GM12891 (cell line): ENCODE measurements around the gene ANKHD1.

Experiments
- DNase-seq: peaks from one replicate; pipeline ENCODE4 v3.0.0; 2011; ENCODE audit warnings: low spot score; ENCODE audit not compliant: insufficient read length
- FAIRE-seq: peaks from 2 replicates; lab custom pipeline; 2011; peaks lifted over from hg19 to GRCh38; lab: Jason Lieb, UNC
- PAX5 ChIP-seq: IDR thresholded peaks from 2 replicates; pipeline ENCODE4 v1.6.1; 2011; ENCODE audit warnings: low read length, moderate library complexity, mild to moderate bottlenecking; ENCODE audit not compliant: insufficient read depth, severe bottlenecking
- POLR2A ChIP-seq: IDR thresholded peaks from 2 replicates; pipeline ENCODE4 v1.6.1; 2011; ENCODE audit warnings: low read depth, low read length, control low read depth
- POLR2AphosphoS5 ChIP-seq: IDR thresholded peaks from 2 replicates; pipeline ENCODE4 v1.6.1; 2011; ENCODE audit warnings: low read depth, low read length, control low read depth
- POU2F2 ChIP-seq: IDR thresholded peaks from 2 replicates; pipeline ENCODE4 v1.6.1; 2011; ENCODE audit warnings: low read depth, mild to moderate bottlenecking, control low read depth, low read length, moderate library complexity
- SPI1 ChIP-seq: IDR thresholded peaks from 2 replicates; pipeline ENCODE4 v1.6.1; 2011; ENCODE audit warnings: low read depth, low read length, control low read depth
- TAF1 ChIP-seq: IDR thresholded peaks from 2 replicates; pipeline ENCODE4 v1.6.1; 2011; ENCODE audit warnings: low read depth, low read length, control low read depth

The ANKHD1 gene

DNA sequence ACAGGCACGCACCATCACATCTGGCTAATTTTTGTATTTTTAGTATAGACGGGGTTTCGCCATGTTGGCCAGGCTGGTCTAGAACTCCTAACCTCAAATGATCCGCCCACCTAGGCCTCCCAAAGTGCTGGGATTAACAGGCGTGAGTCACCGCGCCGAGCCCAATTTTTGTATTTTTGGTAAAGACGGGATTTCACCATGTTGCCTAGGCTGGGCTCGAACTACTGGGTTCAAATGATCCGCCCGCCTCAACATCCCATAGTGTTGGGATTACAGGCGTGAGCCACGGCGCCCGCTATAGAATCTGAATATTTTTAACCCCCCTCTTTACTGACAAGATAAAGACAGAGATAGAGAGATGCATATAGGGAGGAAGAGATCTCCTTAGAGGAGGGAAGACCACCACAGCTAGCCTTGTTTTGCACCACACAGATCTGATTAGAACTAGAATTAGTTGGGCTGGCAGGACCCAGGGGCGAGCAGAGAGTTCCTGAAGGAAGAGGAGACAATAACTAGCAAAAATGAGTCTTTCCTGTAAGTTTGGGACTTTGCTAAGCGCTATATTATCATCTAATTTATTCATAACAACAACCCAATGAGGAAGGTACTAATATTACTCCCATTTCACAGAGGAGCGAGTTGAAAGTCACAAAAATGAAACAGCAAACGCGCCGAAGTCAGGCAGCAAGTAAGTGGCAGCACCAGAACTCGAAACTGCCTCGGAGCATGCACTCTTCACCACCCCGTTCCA lies 1.5 kb upstream of the ANKHD1 start:
- FAIRE-seq, result no peak
- no peak for DNase-seq
- TF ChIP-seq PAX5 (no peak), SPI1 (no peak), POU2F2 (no peak), POLR2AphosphoS5 (no peak), TAF1 (no peak), POLR2A (no peak; the same call in 1 of the 2 replicates)

DNA sequence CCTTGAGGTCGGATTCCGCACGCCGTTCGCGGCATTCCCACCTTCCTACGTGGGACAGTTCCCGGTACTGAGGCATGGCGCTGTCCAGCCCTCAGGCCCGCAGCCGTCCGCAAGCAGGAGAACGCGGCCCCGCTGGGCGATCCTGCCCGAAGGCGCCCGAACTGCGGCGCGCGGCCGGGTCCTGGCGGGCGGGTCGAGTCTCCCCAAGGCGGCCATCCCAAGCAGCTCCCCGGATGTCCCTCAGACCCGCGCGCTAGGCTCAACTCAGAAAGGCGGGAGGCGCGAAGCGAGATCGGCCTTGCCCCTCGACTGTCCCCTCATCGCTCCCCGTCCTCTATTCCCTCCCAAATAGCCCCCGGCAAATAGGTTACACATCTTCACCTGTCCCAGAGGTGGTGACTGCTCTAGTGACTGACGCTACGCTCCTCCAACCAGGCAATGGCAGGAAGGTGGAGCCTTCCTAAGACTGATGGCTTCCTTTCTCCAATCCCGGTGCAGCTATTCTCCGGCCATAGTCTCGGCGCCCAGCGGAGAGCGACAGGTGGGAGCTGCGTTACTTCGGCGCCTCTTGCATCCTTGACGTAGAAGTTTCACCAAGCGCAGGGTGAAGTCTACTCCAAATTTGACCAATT lies 787 bp upstream of the ANKHD1 start:
- DNase-seq (peak; percentile 75), FAIRE-seq (no peak)
- TF ChIP-seq TAF1, result no peak
- no peak for TF ChIP-seq PAX5
- TF ChIP-seq SPI1, result no peak
- TF ChIP-seq POLR2A, result peak; percentile 72; the same call in 1 of the 2 replicates
- TF ChIP-seq POLR2AphosphoS5, result peak; percentile 25
- peak; percentile 48 for TF ChIP-seq POU2F2

GRCh38 chr5:140402258-140403074 lies 833 bp downstream of the ANKHD1 start:
- DNase-seq (peak; percentile 21), FAIRE-seq (peak; percentile 9)
- TF ChIP-seq POU2F2 (0 out of 2 replicates have a peak, but pooled peaks have one; percentile 14), POLR2AphosphoS5 (no peak)

DNA sequence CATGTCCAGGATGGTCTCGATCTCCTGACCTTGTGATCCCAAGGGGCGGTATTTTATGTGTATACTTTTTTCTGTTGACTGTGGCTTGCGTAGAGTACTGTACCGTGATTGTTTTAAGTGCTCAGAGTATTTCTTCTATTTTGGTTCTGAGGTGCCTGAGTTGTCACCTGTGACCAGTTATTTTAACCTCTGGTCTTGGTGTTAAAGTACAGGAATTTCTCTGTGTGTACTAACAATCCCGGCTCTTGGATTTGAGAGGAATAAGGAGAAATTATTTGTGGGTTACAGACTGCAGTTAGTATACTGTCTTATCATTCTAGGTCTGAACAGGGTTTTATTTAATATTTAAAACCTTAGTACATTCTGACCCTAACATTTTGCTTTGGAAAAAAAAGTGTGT lies 2.0 kb downstream of the ANKHD1 start:
- FAIRE-seq (no peak), DNase-seq (no peak)
- TF ChIP-seq POU2F2, result no peak
- TF ChIP-seq TAF1, result no peak
- TF ChIP-seq POLR2A, result no peak
- TF ChIP-seq PAX5, result no peak
- no peak for TF ChIP-seq SPI1
- TF ChIP-seq POLR2AphosphoS5, result no peak

GRCh38 chr5:140408750-140409241 lies 7.2 kb downstream of the ANKHD1 start:
- no peak for FAIRE-seq

GRCh38 chr5:140413230-140413629 lies 11.6 kb downstream of the ANKHD1 start:
- no peak for TF ChIP-seq POLR2A
- no peak for TF ChIP-seq PAX5
- TF ChIP-seq TAF1, result no peak
- TF ChIP-seq SPI1, result no peak
- TF ChIP-seq POU2F2, result no peak
- no peak for TF ChIP-seq POLR2AphosphoS5
- FAIRE-seq (no peak), DNase-seq (no peak)

More at GRCh38 chr5:140408750-140409241, 7.2 kb downstream of the ANKHD1 start:
- TF ChIP-seq POU2F2, result no peak
- no peak for TF ChIP-seq POLR2AphosphoS5
- TF ChIP-seq PAX5, result no peak
- no peak for TF ChIP-seq POLR2A
- TF ChIP-seq SPI1, result no peak
- no peak for TF ChIP-seq TAF1
- DNase-seq, result no peak

DNA sequence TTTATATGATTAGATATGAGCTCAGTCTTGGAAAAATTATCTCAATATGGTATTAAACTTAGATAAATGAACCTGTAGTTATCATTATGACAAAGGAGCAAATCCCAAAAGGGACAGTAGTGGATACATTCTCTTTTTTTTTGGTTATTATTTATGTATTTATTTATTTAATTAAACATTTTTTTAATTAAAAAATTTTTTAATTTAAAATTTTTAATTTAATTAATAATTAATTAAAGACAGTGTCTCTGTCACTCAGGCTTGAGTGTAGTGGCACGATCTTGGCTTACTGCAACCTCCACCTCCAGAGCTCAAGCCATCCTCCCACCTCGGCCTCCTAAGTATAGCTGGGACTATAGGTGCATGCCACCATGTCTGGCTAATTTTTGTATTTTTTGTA lies 15.6 kb downstream of the ANKHD1 start:
- no peak for FAIRE-seq

DNA sequence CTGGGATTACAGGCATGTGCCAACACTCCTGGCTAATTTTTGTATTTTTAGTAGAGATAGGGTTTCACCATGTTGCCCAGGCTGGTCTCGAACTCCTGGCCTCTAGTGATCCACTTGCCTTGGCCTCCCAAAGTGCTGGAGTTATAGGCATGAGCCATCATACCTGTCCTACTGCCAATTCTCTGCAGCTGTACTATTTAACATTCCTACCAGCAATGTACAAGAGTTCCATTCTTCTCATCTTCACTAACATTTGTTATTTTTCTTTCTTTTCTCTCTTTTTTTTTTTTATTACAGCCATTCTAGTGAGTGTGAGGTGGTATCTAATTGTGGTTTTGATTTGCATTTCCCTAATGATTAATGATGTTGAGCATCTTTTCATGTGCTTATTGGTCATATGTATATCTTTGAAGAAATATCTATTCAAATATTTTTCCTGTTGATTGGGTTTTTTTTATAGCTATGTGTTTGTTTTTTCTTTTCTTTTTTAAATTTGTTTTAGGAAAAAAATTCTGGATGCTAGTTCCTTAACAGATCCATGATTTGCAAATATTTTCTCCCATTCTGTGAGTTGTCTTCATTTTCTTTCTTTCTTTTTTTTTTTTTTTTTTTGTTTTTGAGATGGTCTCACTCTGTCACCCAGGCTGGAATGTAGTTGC lies 17.4 kb downstream of the ANKHD1 start:
- no peak for DNase-seq
- FAIRE-seq, result no peak
- TF ChIP-seq POLR2AphosphoS5, result no peak
- TF ChIP-seq SPI1, result no peak
- TF ChIP-seq POU2F2, result no peak
- TF ChIP-seq PAX5, result no peak
- TF ChIP-seq POLR2A, result no peak
- TF ChIP-seq TAF1, result no peak

More for the DNA sequence above, 15.6 kb downstream of the ANKHD1 start:
- DNase-seq, result no peak
- TF ChIP-seq TAF1 (no peak), POU2F2 (no peak), PAX5 (no peak), POLR2AphosphoS5 (no peak), POLR2A (no peak), SPI1 (no peak)

DNA sequence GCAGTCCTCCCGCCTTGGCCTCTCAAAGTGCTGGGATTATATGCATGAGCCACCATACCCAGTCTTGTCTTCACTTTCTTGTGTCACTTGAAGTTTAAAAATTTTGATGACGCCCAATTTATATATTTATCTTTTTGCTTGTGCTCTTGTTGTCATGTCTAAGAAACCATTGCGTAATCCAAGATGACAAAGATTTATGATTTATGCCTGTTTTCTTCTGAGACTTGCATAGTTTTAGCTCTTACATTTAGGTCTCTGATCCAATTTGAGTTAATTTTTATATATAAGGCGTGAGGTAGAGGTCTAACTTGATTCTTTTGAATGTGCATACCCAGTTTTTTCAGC lies 18.6 kb downstream of the ANKHD1 start:
- DNase-seq (no peak), FAIRE-seq (no peak)
- TF ChIP-seq SPI1 (no peak), POLR2A (no peak), POU2F2 (no peak), POLR2AphosphoS5 (no peak), TAF1 (no peak), PAX5 (no peak)
